ENCODE results near the gene AOAH. TPM values are rescaled to one million over a fixed set of nuclear protein-coding genes. Genes with fewer than 3 reads are reported as not detected.

Gene AOAH
- total RNA-seq, 6 experiments from 2014 or later, result not detected

DNA sequence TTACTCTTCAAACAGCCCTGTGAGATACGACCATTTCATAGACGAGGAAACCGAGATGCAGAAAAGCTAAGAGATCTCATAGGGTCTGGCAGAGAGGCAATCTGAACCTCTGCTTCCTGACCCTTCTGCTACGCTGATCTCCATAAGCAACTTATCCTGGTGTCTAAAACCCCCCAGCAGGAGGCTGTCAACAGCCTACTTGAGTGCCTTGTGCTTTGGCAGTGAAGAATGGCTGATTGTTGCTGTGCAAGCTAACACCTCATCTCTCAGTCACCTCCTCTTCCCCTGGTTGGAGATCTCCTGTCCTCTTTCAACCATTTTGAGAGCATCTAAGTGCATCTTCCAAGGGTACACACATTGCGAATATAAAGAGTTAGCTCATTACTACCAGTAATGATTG is 86.2 kb downstream of the AOAH start:
- H3K9me3 Mint-ChIP-seq, result 0 out of 2 replicates have a peak, but pooled peaks cover 3% of the 10 kb centered on the region
- no peaks in the 10 kb centered on the region for H3K4me1 Mint-ChIP-seq (ENCODE audit: low read depth)
- no peak overlapping the region for H3K4me3 Mint-ChIP-seq
- H3K27me3 Mint-ChIP-seq (ENCODE audit: insufficient read depth), result peaks cover 10% of the 10 kb centered on the region
- no peak for DNase-seq
- H3K36me3 Mint-ChIP-seq (ENCODE audit: low read depth), result no peaks in the 10 kb centered on the region
- H3K27ac Mint-ChIP-seq, result no peak overlapping the region
- TF ChIP-seq, protein P1, sequence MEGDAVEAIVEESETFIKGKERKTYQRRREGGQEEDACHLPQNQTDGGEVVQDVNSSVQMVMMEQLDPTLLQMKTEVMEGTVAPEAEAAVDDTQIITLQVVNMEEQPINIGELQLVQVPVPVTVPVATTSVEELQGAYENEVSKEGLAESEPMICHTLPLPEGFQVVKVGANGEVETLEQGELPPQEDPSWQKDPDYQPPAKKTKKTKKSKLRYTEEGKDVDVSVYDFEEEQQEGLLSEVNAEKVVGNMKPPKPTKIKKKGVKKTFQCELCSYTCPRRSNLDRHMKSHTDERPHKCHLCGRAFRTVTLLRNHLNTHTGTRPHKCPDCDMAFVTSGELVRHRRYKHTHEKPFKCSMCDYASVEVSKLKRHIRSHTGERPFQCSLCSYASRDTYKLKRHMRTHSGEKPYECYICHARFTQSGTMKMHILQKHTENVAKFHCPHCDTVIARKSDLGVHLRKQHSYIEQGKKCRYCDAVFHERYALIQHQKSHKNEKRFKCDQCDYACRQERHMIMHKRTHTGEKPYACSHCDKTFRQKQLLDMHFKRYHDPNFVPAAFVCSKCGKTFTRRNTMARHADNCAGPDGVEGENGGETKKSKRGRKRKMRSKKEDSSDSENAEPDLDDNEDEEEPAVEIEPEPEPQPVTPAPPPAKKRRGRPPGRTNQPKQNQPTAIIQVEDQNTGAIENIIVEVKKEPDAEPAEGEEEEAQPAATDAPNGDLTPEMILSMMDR (IDR thresholded peaks at IDR 0.05), result no peak

DNA sequence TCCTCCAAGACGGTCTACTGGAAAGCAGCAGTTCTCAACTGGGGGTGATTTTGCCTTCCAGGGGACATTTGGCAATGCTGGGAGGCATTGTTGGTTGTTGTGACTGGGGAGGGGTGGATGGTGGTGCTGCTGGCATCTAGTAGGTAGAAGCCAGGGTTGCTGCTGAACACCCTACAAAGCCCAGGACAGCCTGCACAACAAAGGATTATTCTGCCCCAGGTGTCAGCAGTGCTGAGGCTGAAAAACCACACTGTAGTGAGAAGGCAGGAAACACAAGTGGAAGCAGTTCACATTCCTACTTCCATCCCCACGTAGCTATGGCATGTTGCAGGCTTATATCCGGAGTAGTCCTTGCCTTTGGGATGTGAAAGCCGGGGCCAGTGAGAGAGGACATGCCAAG is 86.9 kb downstream of the AOAH start:
- no peak overlapping the region for H3K27ac Mint-ChIP-seq
- H3K27me3 Mint-ChIP-seq (ENCODE audit: insufficient read depth), result peaks cover 10% of the 10 kb centered on the region
- no peaks in the 10 kb centered on the region for H3K36me3 Mint-ChIP-seq (ENCODE audit: low read depth)
- H3K9me3 Mint-ChIP-seq, result 0 out of 2 replicates have a peak, but pooled peaks cover 3% of the 10 kb centered on the region
- no peak for DNase-seq
- no peaks in the 10 kb centered on the region for H3K4me1 Mint-ChIP-seq (ENCODE audit: low read depth)
- H3K4me3 Mint-ChIP-seq, result no peak overlapping the region
- TF ChIP-seq, protein P1 (IDR thresholded peaks at IDR 0.05), result no peak

DNA sequence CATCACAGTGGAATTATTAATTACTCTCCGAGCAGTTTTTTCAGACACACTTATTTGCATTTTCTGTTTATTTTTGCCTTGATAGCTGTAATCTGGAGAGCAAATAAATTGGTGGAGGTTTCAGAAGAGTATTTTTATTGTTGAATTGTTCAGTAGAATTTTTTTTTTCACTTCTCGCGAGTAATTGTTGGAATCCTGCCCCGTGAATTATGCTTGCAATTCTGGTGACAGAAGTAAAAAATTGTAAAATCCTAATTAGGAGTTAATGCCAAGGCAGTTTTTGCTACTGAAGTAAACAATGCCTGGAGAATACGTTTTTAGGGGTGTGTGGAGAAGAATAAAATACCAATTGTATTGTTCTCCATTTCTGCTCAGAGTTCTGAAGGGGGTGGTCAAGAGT is 88.2 kb downstream of the AOAH start:
- no peak for DNase-seq
- Mint-ChIP-seq H3K4me1 (ENCODE audit: low read depth) (no peaks in the 10 kb centered on the region), H3K27me3 (ENCODE audit: insufficient read depth) (peaks cover 10% of the 10 kb centered on the region), H3K36me3 (ENCODE audit: low read depth) (no peaks in the 10 kb centered on the region), H3K9me3 (0 out of 2 replicates have a peak, but pooled peaks cover 3% of the 10 kb centered on the region), H3K4me3 (no peak overlapping the region), H3K27ac (no peak overlapping the region)
- TF ChIP-seq, protein P1 (IDR thresholded peaks at IDR 0.05), result no peak

DNA sequence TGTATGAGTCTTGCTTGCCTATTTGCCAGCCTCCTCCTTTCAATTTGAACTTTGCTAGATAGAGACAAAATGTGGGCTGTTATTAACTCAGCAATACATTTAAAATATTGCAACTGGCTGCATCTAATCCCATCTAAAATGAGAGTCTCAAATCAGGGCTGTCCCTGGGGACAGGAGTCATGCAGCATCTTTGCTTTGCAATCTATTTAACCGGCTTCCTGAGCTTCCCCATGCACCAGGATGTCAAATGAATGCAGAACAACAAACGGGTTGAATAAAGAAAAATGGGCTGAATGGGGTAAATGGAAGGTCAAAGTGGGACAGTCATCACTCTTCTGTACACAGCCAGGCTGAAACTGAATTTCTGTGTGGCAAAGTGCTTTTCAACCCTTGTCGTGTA is 89.2 kb downstream of the AOAH start:
- no peaks in the 10 kb centered on the region for H3K36me3 Mint-ChIP-seq (ENCODE audit: low read depth)

DNA sequence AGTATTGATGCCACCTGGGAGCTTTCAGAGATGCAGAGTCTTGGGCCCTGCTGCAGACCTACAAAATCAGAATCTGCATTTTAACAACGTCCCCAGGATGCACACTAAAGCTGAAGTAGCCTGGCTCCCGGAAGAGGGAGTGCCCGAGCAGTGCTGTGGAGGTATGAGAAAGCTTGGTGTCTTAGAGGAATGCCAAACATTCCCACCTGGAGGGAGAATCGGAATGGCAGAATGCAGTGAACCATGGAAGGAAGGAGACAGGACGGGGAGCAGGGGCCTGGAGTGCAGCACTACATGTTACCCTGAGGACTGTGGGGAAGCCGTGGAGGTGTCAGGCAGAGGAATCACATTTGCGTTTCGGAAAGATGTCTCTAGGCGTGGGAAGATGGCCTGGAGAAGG is 90.9 kb downstream of the AOAH start:
- no peaks in the 10 kb centered on the region for H3K9me3 Mint-ChIP-seq
- no peaks in the 10 kb centered on the region for H3K4me1 Mint-ChIP-seq (ENCODE audit: low read depth)
- no peak overlapping the region for H3K4me3 Mint-ChIP-seq
- H3K27me3 Mint-ChIP-seq (ENCODE audit: insufficient read depth), result peaks cover 11% of the 10 kb centered on the region
- H3K36me3 Mint-ChIP-seq (ENCODE audit: low read depth), result no peaks in the 10 kb centered on the region
- DNase-seq, result no peak
- no peak overlapping the region for H3K27ac Mint-ChIP-seq
- TF ChIP-seq, protein P1 (IDR thresholded peaks at IDR 0.05), result no peak

More for the DNA sequence above, 89.2 kb downstream of the AOAH start:
- DNase-seq, result no peak
- Mint-ChIP-seq H3K4me1 (ENCODE audit: low read depth) (no peaks in the 10 kb centered on the region), H3K4me3 (no peak overlapping the region), H3K9me3 (0 out of 2 replicates have a peak, but pooled peaks cover 3% of the 10 kb centered on the region), H3K27ac (no peak overlapping the region), H3K27me3 (ENCODE audit: insufficient read depth) (peaks cover 10% of the 10 kb centered on the region)
- TF ChIP-seq, protein P1 (IDR thresholded peaks at IDR 0.05), result no peak

Data from HFFc6 (cell line).